GM12875 (cell line): ENCODE data around the gene BLID.

Experiments used
- H3K4me3 ChIP-seq: one replicate; pipeline ENCODE4 v1.5.1; 2011; ENCODE audit warnings: low read depth, low read length, control low read depth
- TF ChIP-seq, protein P1 (sequence below): IDR thresholded peaks from 2 replicates; pipeline ENCODE4 v1.5.1; 2011; ENCODE audit warnings: low read depth, mild to moderate bottlenecking, control low read depth, inconsistent platforms, low read length, moderate library complexity, borderline replicate concordance; ENCODE audit not compliant: insufficient read depth

The BLID gene

DNA sequence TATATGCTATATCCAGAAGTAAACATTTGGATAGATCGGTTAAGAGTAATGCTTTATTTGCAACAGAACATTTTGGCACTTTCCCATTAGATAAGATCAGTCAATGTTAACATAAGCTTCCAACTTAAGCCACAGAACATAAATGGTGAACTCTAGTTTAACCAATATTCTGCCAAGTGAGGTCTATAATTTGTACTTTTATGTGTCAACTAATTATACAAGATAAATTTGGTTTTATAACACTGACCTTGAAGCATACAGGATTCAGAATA, 23.5 kb upstream of the BLID start:
- TF ChIP-seq, protein P1, sequence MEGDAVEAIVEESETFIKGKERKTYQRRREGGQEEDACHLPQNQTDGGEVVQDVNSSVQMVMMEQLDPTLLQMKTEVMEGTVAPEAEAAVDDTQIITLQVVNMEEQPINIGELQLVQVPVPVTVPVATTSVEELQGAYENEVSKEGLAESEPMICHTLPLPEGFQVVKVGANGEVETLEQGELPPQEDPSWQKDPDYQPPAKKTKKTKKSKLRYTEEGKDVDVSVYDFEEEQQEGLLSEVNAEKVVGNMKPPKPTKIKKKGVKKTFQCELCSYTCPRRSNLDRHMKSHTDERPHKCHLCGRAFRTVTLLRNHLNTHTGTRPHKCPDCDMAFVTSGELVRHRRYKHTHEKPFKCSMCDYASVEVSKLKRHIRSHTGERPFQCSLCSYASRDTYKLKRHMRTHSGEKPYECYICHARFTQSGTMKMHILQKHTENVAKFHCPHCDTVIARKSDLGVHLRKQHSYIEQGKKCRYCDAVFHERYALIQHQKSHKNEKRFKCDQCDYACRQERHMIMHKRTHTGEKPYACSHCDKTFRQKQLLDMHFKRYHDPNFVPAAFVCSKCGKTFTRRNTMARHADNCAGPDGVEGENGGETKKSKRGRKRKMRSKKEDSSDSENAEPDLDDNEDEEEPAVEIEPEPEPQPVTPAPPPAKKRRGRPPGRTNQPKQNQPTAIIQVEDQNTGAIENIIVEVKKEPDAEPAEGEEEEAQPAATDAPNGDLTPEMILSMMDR = no peak
- no peak overlapping the region for H3K4me3 ChIP-seq

DNA sequence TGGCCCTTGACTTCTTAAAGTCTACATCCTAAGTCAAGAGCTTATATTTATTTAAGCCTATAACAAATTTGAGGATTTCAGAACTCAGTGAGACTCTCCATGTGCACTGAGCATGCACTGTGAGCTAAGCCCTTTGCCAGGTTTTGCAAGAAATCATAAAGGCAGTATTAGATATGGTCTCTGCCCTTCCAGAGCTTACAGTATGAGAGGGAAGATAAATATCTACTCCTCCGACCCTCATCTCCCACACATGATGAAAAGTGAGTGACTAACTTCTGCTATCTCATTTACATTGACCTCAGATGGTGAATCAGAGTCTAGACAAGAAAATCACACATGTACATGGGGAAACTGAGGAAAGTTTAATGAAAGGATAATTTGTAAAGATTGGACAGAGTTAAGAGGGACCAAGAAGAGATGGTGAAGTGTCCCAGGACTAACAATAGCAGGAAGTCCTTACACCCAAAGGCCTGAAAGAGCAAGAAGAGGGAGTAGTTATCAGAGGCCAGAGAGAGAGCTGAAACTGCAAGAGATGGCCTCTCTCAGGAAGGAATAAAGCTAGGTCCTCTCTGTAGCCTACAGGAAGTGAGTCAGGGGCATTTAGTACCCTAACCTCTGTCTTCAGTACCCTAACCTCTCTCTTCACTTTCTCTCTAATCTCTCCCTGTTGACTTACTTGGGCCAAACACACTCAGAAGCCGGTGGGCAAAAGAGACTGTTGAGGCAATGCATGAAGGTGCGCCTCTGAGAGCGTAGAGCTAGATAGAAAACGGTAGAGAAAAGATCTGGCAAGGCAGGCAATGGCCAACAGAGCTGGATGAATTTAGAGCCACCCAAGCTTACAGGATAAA, 23.0 kb upstream of the BLID start:
- TF ChIP-seq, protein P1 = no peak
- H3K4me3 ChIP-seq = no peak overlapping the region

DNA sequence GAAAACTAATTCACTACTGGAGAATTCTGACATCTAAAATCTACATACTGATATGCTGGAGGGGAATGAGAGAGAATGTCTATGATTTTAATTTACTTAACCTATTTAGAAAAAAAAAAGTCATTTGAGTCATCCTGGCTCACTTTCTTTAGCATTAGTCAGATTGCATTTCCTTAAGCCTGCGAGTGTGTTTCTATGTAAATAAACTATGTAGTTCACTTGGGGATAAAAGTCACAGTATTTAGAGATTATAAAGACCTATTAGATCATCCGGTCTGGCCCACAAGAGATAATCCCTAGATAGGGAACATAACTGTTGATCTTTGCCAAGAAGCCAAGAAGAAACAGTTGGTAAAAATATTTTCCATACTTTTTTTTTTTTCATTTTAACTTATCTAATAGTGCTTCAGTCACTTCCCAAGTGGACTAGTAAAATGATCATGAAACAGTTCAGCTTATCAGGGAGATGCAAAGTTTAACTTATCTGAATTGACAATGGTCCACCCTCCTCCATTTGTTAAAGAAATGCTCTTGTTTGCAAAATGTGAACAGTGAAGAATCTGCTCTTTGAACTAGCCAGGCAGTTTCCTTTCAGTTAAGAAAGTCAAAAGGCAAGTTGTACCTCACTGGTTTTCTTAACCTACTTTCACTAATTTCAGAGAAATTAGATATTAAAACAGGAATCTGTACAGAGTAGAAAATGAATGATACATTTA, 21.2 kb upstream of the BLID start:
- H3K4me3 ChIP-seq = no peak overlapping the region

DNA sequence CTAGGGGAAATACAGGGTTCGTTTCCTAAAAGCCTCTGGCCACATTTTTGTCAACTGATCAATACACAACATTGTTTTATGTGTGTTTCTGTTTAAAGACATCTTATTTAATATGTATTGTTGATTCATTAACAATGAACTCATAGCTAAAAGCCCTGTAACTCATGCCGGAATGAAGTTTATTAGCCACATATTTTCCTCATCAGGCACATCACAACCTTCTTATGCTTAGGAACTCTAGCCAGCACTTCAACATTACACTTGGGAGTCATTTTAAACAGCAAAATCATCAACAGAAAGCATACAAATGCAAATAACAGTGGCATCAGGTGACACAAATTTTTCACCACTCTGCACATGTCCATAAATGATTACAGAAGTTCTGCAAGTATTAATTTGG, 15.1 kb upstream of the BLID start:
- TF ChIP-seq, protein P1 = no peak
- no peak overlapping the region for H3K4me3 ChIP-seq

More for the DNA sequence above, 21.2 kb upstream of the BLID start:
- TF ChIP-seq, protein P1 = no peak

DNA sequence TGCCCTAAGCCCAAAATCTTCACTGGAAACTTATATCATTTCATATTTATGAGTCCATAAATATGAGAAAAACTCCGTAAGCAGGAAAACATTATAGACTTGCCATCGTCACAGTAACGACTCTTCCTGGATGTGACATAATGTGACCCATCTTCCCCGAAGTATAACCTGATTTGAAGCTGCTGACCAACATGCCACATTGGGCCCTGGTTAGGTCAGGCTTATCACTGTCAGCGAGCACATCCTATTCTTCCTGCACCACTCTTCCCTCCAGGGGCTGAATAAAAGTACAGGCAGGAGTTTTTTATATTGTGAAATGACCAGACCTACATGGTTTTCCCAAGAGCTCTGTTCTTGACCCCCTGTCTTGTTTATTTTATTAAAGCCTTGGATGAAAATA, 12.1 kb upstream of the BLID start:
- H3K4me3 ChIP-seq = no peak overlapping the region
- TF ChIP-seq, protein P1 = no peak

DNA sequence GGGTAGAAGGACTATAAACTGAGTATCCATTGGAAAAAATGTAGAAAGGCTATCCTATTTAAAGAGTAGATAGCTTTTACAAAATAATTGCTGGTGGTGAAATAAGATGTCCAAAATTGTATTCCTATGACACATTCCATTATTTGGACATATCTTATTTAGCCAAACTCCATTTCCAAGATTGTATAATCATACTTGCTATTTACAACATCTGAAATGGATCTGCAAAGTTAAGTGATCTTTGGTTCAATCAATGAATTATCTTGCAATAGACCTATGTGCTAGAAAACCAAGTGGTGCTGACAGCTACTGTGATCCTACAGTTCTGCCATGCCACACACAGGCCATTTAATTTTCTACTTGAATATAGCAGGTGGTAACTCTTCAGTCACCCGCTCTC, 11.0 kb upstream of the BLID start:
- H3K4me3 ChIP-seq = no peak overlapping the region
- TF ChIP-seq, protein P1 = no peak
